Spleen (tissue), 11 donors: ENCODE results near the gene SUMO2. TPM values are rescaled to one million over a fixed set of nuclear protein-coding genes. Genes with fewer than 3 reads are reported as not detected.

Source experiments
- DNase-seq: peaks from one replicate; pipeline ENCODE4 v3.0.0-alpha.2; 2020
- H3K27ac ChIP-seq, 8 donors: fragments of 200-600 bp; sonication (generic) in 7 of 8; 1 replicate in 4 of 8; 2 replicates in 4 of 8; pipeline versions ENCODE4 v1.5.0 to v1.8.0; 2016 to 2021; ENCODE audit warnings: inconsistent platforms in 4 of 8, mild to moderate bottlenecking in 4 of 8, moderate library complexity in 1 of 8
- H3K27me3 ChIP-seq, 7 donors: fragments of 200-600 bp; sonication (generic) in 6 of 7; replicated peaks in 1 of 7; 1 replicate in 4 of 7; 2 replicates in 3 of 7; pipeline versions ENCODE4 v1.5.0 to v1.8.0; 2016 to 2021; ENCODE audit warnings: inconsistent platforms in 3 of 7, mild to moderate bottlenecking in 1 of 7
- H3K36me3 ChIP-seq, 6 donors: fragments of 200-600 bp; sonication (generic) in 5 of 6; 1 replicate in 4 of 6; 2 replicates in 2 of 6; pipeline versions ENCODE4 v1.5.0 to v1.8.0; 2016 to 2021; ENCODE audit warnings: inconsistent platforms in 2 of 6
- H3K4me1 ChIP-seq, 6 donors: fragments of 200-600 bp; sonication (generic) in 5 of 6; 1 replicate in 3 of 6; 2 replicates in 3 of 6; pipeline versions ENCODE4 v1.5.0 to v1.8.0; 2016 to 2021; ENCODE audit warnings: inconsistent platforms in 3 of 6
- H3K4me3 ChIP-seq, 8 donors: fragments of 200-600 bp; sonication (generic) in 7 of 8; 1 replicate in 4 of 8; 2 replicates in 4 of 8; pipeline versions ENCODE4 v1.5.0 to v1.8.0; 2016 to 2021; ENCODE audit warnings: inconsistent platforms in 4 of 8, mild to moderate bottlenecking in 4 of 8, moderate library complexity in 2 of 8
- H3K9me3 ChIP-seq, 8 donors: fragments of 200-600 bp; sonication (generic) in 7 of 8; 1 replicate in 4 of 8; 2 replicates in 4 of 8; pipeline versions ENCODE4 v1.5.0 to v1.8.0; 2016 to 2021; ENCODE audit warnings: inconsistent platforms in 4 of 8
- POLR2A ChIP-seq, 3 donors: fragments of 450-650 bp; IDR thresholded peaks; one replicate each; pipeline ENCODE4 v1.5.1; 2017; ENCODE audit warnings: antibody characterized with exemption in 3 of 3, mild to moderate bottlenecking in 1 of 3
- POLR2AphosphoS5 ChIP-seq, 3 donors: sonication (generic); formaldehyde crosslinking; IDR thresholded peaks; one replicate each; pipeline ENCODE4 v1.5.1; 2017; ENCODE audit warnings: antibody characterized with exemption in 3 of 3
- whole genome bisulfite sequencing, 5 donors: extraction: QIAGEN DNeasy Blood & Tissue Kit in 3 of 5; methylation state at CpG; one replicate each; pipeline versions ENCODE4 v1.1.5 to v1.1.7; 2013 to 2018; 5-methylcytosine and 5-hydroxymethylcytosine counted together
- intact Hi-C: fragments of 100-400 bp; cut with DNase I; formaldehyde crosslinking; loops from one replicate; pipeline ENCODE4 v1.15.0; 2023; ENCODE audit warnings: low total_unique reads
- polyA plus RNA-seq, 3 donors: library from polyadenylated mRNA; stranded (reverse); fragments of 200-250 nt; gene quantifications; one replicate each; pipeline ENCODE4 v1.2.1, GENCODE V29; 2013
- total RNA-seq, 7 donors: library from RNA; depleted of rRNA in 3 of 7; stranded (reverse); fragments of >200 nt in 3 of 7; fragmentation: NEBNext Ultra II Directional in 4 of 7; extraction: Animal tissue kit (Norgen Biotek cat#: 25700) in 4 of 7; gene quantifications; one replicate each; pipeline versions ENCODE4 v1.1.0 to v1.2.1, GENCODE V29; 2016 to 2021
- TF ChIP-seq, protein P1 (sequence below), 11 experiments: fragments of 200-600 bp in 7 of 11; fragments of 450-650 bp in 4 of 11; sonication (generic) in 4 of 11; IDR thresholded peaks in 8 of 11; conservative IDR thresholded peaks in 3 of 11; 1 replicate in 7 of 11; 2 replicates in 4 of 11; pipeline versions ENCODE4 v1.4.0 to v1.8.0; 2016 to 2021; ENCODE audit warnings: antibody characterized with exemption in 11 of 11, inconsistent platforms in 4 of 11, mild to moderate bottlenecking in 1 of 11
- donor health status: healthy with polysubstance abuse.
- donor health status: DM: no; HTN: no; CAD: no; lungs with moderate emphysema.
- donor health status: DM: no; HTN: no; CAD: no.
- donor health status: Bipolar disorder and iron deficiency.
- donor health status: healthy.
- donor health status: DM: no; HTN: no; CAD: no.
- donor health status: DM: yes; HTN: yes; CAD: no.

SUMO2 gene
- total and polyA plus RNA-seq, 10 donors = 67.7 to 310 (median 122) TPM

DNA sequence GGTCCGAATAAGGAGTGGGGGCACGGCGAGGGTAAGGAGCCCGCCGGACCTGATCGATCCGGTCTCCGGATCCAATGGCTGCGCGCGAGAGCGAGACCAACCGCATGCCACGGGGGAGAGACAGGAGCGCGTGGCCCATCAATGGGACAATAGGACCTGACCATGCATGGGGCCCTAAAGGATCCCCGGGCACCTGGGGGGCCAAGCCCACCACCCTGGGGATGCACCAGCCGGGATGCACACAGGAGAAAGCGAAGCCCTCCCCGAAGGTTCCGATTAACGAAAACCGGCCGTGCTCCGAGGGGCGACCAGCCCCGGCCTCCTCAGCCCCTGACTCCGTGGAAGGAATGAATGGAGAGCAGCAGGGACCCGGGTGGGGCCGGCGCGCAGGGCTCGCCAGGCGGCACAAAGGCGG is 29.0 kb downstream of the SUMO2 start:
- 0 to 2% (median 0%) methylated on average over 12 to 35 of the region's 35 CpGs for WGBS, 5 donors
- peak overlapping the region; percentile 76 to 96 (median 86) for H3K27ac ChIP-seq
- intact Hi-C loops = no loop called here
- H3K36me3 ChIP-seq = no peaks in the 10 kb centered on the region
- DNase-seq = peak; percentile 85
- no peaks in the 10 kb centered on the region for H3K9me3 ChIP-seq
- H3K4me1 ChIP-seq = peaks cover 9 to 48% (median 30%) of the 10 kb centered on the region in 6 donors
- peak overlapping the region; percentile 76 to 99 (median 90) for H3K4me3 ChIP-seq
- TF ChIP-seq POLR2A (IDR thresholded peaks at IDR 0.05) (no peak), POLR2AphosphoS5 (IDR thresholded peaks at IDR 0.05) (no peak)
- TF ChIP-seq, protein P1, sequence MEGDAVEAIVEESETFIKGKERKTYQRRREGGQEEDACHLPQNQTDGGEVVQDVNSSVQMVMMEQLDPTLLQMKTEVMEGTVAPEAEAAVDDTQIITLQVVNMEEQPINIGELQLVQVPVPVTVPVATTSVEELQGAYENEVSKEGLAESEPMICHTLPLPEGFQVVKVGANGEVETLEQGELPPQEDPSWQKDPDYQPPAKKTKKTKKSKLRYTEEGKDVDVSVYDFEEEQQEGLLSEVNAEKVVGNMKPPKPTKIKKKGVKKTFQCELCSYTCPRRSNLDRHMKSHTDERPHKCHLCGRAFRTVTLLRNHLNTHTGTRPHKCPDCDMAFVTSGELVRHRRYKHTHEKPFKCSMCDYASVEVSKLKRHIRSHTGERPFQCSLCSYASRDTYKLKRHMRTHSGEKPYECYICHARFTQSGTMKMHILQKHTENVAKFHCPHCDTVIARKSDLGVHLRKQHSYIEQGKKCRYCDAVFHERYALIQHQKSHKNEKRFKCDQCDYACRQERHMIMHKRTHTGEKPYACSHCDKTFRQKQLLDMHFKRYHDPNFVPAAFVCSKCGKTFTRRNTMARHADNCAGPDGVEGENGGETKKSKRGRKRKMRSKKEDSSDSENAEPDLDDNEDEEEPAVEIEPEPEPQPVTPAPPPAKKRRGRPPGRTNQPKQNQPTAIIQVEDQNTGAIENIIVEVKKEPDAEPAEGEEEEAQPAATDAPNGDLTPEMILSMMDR (IDR thresholded peaks at IDR 0.05 in 8 of 11, conservative IDR thresholded peaks at IDR 0.05 in 3 of 11) = no peak
- H3K27me3 ChIP-seq = no peaks in the 10 kb centered on the region

DNA sequence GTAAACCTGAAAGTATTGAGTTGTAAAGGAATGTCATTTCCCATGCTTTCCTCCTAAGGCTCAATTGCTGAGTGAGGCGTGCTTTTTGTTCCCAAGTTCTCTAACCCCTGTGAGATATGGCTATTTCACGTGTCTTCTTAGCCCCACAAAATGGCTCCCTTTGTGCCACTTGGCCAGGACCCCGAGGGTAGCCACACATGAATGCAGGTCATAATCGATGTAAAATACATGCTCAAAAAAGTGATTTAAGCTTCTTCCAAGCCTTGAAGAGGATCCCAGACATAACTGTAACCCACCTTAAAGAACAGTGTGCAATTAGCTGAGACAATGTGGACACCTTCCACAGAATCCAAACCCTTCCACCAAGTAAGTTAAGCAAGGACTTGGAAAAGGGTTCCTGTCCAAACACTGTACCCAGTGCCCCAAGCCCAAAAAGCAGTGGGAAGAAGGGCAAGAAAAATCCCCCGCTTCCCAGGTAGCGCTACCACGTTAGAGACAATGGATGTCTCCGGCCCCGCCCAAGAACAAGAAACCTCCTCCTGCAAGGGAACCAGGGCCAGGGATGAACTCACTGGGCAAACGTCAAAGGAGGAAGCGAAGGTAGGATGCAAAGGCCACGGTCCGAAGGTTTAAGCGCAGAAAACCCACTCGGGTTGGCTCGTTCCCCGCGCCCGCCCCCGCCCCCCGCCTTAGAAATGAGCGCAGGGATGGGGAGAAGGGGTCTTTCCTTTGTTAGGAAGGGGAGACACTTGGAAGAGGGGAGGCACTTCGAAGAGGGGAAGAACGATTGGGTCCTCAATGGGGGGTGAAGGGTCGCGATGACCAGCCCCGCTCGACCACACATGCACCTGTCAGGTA is 29.6 kb downstream of the SUMO2 start:
- Histone ChIP-seq H3K36me3 (peaks cover 0 to 6% (median 3%) of the 10 kb centered on the region in 6 donors), H3K9me3 (no peaks in the 10 kb centered on the region), H3K4me1 (peaks cover 9 to 54% (median 30%) of the 10 kb centered on the region in 6 donors), H3K4me3 (peak overlapping the region; percentile 76 to 99 (median 90)), H3K27ac (peak overlapping the region in 5 of 8 donors; percentile 84 to 96 (median 91)), H3K27me3 (no peaks in the 10 kb centered on the region)
- TF ChIP-seq POLR2A (IDR thresholded peaks at IDR 0.05) = no peak
- TF ChIP-seq POLR2AphosphoS5 (IDR thresholded peaks at IDR 0.05) = peak in 1 of 3 donors; percentile 45
- DNase-seq = peak; percentile 80
- 7 to 11% (median 8%) methylated on average over 27 to 28 of the region's 28 CpGs for WGBS, 5 donors
- intact Hi-C loops = no loop called here

DNA sequence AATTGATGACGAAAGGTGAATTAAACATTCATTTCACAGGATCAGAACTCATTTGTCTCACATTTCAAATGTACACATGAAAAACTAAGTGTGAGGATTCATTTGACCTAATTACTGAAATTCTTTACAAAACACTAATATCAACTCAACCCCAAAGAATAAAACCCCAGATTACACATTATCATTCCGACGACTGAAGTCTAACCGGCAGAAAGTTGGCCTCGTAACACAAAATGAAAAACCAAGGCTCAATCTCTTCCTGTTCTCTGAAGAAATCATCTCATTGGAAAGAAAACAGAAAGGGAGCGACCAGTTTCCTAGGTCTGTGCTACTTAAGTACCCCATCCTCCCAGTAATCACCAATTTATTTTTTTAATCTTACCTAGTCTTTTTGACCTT is 30.2 kb downstream of the SUMO2 start:
- no peak for DNase-seq
- no peaks in the 10 kb centered on the region for H3K9me3 ChIP-seq
- no peak overlapping the region for H3K27ac ChIP-seq
- intact Hi-C loops = no loop called here
- peaks cover 9 to 57% (median 30%) of the 10 kb centered on the region in 6 donors for H3K4me1 ChIP-seq
- WGBS, 5 donors = 69 to 87% (median 82%) methylated on average over 6 of the region's 6 CpGs
- H3K27me3 ChIP-seq = no peaks in the 10 kb centered on the region
- TF ChIP-seq POLR2A (IDR thresholded peaks at IDR 0.05) = no peak
- TF ChIP-seq, protein P1 (IDR thresholded peaks at IDR 0.05 in 8 of 11, conservative IDR thresholded peaks at IDR 0.05 in 3 of 11) = no peak
- peak overlapping the region in 4 of 8 donors; percentile 85 to 99 (median 93) for H3K4me3 ChIP-seq
- peaks cover 0 to 12% (median 8%) of the 10 kb centered on the region in 6 donors for H3K36me3 ChIP-seq

DNA sequence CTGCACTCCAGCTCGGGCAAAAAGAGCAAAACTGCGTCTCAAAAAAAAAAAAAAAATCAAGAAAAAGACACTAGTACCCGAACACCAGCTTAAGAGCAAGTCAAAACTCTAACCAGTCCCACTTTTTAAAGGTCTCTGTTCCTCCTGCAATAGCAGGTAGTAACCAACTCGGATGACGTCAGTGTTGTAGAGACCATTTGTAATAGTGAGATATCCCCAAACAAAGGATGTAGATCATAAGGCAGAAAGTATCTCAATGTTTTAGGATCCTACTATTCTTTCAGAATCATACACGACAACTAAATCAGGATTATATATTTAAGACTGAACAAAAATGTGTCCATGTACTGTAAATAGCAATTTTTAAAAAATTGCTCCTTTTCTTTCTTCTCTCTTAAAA is 30.8 kb downstream of the SUMO2 start:
- TF ChIP-seq, protein P1 (IDR thresholded peaks at IDR 0.05 in 8 of 11, conservative IDR thresholded peaks at IDR 0.05 in 3 of 11) = no peak
- TF ChIP-seq POLR2AphosphoS5 (IDR thresholded peaks at IDR 0.05) (no peak), POLR2A (IDR thresholded peaks at IDR 0.05) (no peak)
- no peak overlapping the region for H3K27ac ChIP-seq
- peaks cover 9 to 57% (median 30%) of the 10 kb centered on the region in 6 donors for H3K4me1 ChIP-seq
- no peak for DNase-seq
- H3K9me3 ChIP-seq = no peaks in the 10 kb centered on the region
- peaks cover 0 to 18% (median 14%) of the 10 kb centered on the region in 6 donors for H3K36me3 ChIP-seq
- H3K27me3 ChIP-seq = no peaks in the 10 kb centered on the region
- intact Hi-C loops = no loop called here
- 79 to 90% (median 86%) methylated on average over 6 of the region's 6 CpGs for WGBS, 5 donors
- no peak overlapping the region for H3K4me3 ChIP-seq
